Esophagus squamous epithelium (tissue), 5 donors: ENCODE results near the gene RDH5. TPM values are rescaled to one million over a fixed set of nuclear protein-coding genes. Genes with fewer than 3 reads are reported as not detected.

Source experiments
- DNase-seq: peaks from one replicate; lab custom pipeline; 2025; lab: John Stamatoyannopoulos, UW
- H3K27ac ChIP-seq, 4 donors: fragments of 200-600 bp; sonication (generic); one replicate each; pipeline ENCODE4 v1.5.1; 2016 to 2019; ENCODE audit warnings: mild to moderate bottlenecking in 1 of 4
- H3K27me3 ChIP-seq, 4 donors: fragments of 200-600 bp; sonication (generic); 1 replicate in 3 of 4; 2 replicates in 1 of 4; pipeline versions ENCODE4 v1.5.1 to v1.6.0; 2017 to 2021; ENCODE audit warnings: antibody characterized with exemption in 1 of 4
- H3K36me3 ChIP-seq, 3 donors: fragments of 200-600 bp; sonication (generic); one replicate each; pipeline ENCODE4 v1.5.1; 2016 to 2019
- H3K4me1 ChIP-seq, 3 donors: fragments of 200-600 bp; sonication (generic); one replicate each; pipeline ENCODE4 v1.5.1; 2017 to 2019
- H3K4me3 ChIP-seq, 4 donors: fragments of 200-600 bp; sonication (generic); 1 replicate in 3 of 4; 2 replicates in 1 of 4; pipeline ENCODE4 v1.5.1; 2016 to 2019; ENCODE audit warnings: mild to moderate bottlenecking in 2 of 4, moderate library complexity in 1 of 4
- H3K9me3 ChIP-seq, 3 donors: fragments of 200-600 bp; sonication (generic); one replicate each; pipeline ENCODE4 v1.5.1; 2016 to 2019
- CTCF ChIP-seq, 6 experiments: fragments of 450-650 bp in 4 of 6; fragments of 200-600 bp in 2 of 6; sonication (generic) in 2 of 6; IDR thresholded peaks; one replicate each; pipeline ENCODE4 v1.5.1; 2016 to 2019; ENCODE audit warnings: antibody characterized with exemption in 6 of 6, mild to moderate bottlenecking in 4 of 6, moderate library complexity in 4 of 6
- POLR2A ChIP-seq, 4 donors: fragments of 450-650 bp; IDR thresholded peaks; one replicate each; pipeline ENCODE4 v1.6.1; 2017; ENCODE audit warnings: antibody characterized with exemption in 4 of 4, mild to moderate bottlenecking in 4 of 4, moderate library complexity in 3 of 4
- WGBS, 2 donors: methylation state at CpG; one replicate each; pipeline ENCODE4 v1.1.5; 2018; 5-methylcytosine and 5-hydroxymethylcytosine counted together
- intact Hi-C: fragments of 100-400 bp; cut with DNase I; formaldehyde crosslinking; loops from one replicate; pipeline ENCODE4 v1.15.0; 2022
- total RNA-seq, 4 donors: library from RNA; depleted of rRNA; stranded (reverse); fragments of >200 nt; gene quantifications; one replicate each; pipeline ENCODE4 v1.1.0, GENCODE V29; 2016
- donor health status: DM: yes; HTN: yes; CAD: no.

RDH5 gene
- total RNA-seq, 4 donors from 2014 or later, result 1.3 to 13.5 (median 4.1) TPM

DNA sequence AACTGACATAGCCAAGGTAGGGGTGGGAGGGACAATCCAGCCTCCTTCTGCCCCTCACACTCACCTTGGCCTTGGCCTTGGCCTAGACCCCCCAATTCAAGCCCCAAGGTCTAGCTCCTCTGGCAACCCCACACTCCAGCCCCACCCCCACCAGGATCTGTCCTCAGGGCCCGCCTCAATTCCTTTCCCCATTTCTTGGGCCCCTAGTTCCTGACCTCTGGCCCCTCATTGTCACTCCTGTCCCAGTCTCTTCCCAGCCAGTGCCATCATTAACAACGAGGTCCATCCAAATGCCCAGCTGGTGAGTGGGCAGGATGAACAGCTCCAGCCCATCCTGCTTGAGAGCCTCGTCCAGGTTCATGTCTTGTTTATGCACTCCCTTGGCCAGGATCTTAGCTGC, 15.9 kb downstream of the RDH5 start:
- intact Hi-C loops, result no loop called here
- no peak for TF ChIP-seq CTCF (IDR thresholded peaks at IDR 0.05)
- TF ChIP-seq POLR2A (IDR thresholded peaks at IDR 0.05), result no peak
- no peak for DNase-seq

DNA sequence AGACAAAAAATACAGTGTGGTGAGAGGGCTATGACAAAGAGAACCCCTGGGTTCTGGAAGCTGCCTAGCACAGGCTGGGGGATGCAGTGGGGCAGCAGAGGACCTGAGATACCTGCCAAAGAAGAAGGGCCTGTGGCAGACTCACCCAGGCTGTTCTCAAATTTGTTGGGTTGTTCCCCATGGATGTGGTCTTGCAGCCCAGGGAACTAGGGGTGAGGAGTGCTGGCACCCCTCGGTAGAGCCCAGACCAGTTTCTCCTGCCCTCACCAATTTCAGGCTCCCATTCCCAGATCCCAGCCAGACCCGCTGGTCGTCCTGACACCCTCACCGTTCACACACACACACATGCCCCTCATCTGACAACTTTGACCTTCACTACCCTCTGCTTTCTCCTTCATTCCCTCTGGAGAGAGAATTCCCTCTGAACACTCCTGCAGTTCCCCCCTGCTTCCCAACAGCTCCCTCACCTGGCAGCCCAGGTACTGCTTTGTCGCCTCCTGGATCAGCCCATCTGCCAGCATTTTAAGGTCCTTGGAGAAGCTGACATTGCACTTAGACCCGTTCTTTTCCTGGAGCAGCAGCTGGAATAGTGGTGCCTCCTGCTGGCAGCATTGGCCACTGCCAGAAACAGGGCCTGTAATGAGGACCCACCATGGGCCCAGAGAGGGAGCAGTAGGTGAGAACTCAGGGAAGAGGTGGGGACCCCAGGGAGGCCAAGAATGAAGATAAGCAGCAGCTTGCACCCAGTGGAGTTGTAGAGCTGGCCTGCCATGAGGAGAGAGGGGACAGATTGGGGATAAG, 16.8 kb downstream of the RDH5 start:
- peak overlapping the region in 3 of 4 donors; percentile 78 to 85 (median 84) for H3K27ac ChIP-seq
- no peak overlapping the region for H3K4me3 ChIP-seq
- WGBS, 2 donors, result 30 to 39% methylated on average over 5 of the region's 6 CpGs
- peaks cover 15 to 41% (median 18%) of the 10 kb centered on the region in 3 donors for H3K4me1 ChIP-seq
- TF ChIP-seq CTCF (IDR thresholded peaks at IDR 0.05) (peak; percentile 56 to 87 (median 80)), POLR2A (IDR thresholded peaks at IDR 0.05) (no peak)
- no peaks in the 10 kb centered on the region for H3K36me3 ChIP-seq
- H3K9me3 ChIP-seq, result no peaks in the 10 kb centered on the region
- H3K27me3 ChIP-seq, result peaks cover 0 to 2% (median 0%) of the 10 kb centered on the region in 4 donors
- intact Hi-C loops, result no loop called here
- no peak for DNase-seq

More for the DNA sequence above, 15.9 kb downstream of the RDH5 start:
- Histone ChIP-seq H3K4me3 (no peak overlapping the region), H3K27me3 (no peaks in the 10 kb centered on the region), H3K36me3 (no peaks in the 10 kb centered on the region), H3K27ac (no peak overlapping the region), H3K4me1 (peaks cover 15 to 48% (median 18%) of the 10 kb centered on the region in 3 donors), H3K9me3 (no peaks in the 10 kb centered on the region)
- WGBS, 2 donors, result 50 to 58% methylated on average over 2 to 3 of the region's 3 CpGs

- 0 to 17% methylated on average over 3 to 4 of the region's 4 CpGs for WGBS, 2 donors
- intact Hi-C loops, result no loop called here
- no peak for DNase-seq
- Histone ChIP-seq H3K4me3 (peak overlapping the region in 2 of 4 donors; percentile 57 to 66), H3K36me3 (no peaks in the 10 kb centered on the region), H3K27me3 (peaks cover 0 to 3% (median 0%) of the 10 kb centered on the region in 4 donors), H3K9me3 (no peaks in the 10 kb centered on the region), H3K27ac (peak overlapping the region; percentile 63 to 85 (median 81)), H3K4me1 (peaks cover 15 to 43% (median 23%) of the 10 kb centered on the region in 3 donors)
- no peak for TF ChIP-seq CTCF (IDR thresholded peaks at IDR 0.05)
- no peak for TF ChIP-seq POLR2A (IDR thresholded peaks at IDR 0.05)
Observed at GRCh38 chr12:55737581-55738122, 17.5 kb downstream of the RDH5 start.

- DNase-seq, result peak; percentile 52
- WGBS, 2 donors, result 3 to 4% methylated on average over 8 to 13 of the region's 14 CpGs
- Histone ChIP-seq H3K4me1 (peaks cover 16 to 38% (median 24%) of the 10 kb centered on the region in 3 donors), H3K27ac (peak overlapping the region; percentile 63 to 85 (median 81)), H3K4me3 (peak overlapping the region; percentile 32 to 66 (median 56)), H3K27me3 (peaks cover 0 to 3% (median 0%) of the 10 kb centered on the region in 4 donors), H3K9me3 (no peaks in the 10 kb centered on the region), H3K36me3 (no peaks in the 10 kb centered on the region)
- TF ChIP-seq POLR2A (IDR thresholded peaks at IDR 0.05) (no peak), CTCF (IDR thresholded peaks at IDR 0.05) (peak; percentile 74 to 93 (median 88))
- intact Hi-C loops, result no loop called here
Observed at GRCh38 chr12:55738123-55739024, 18.2 kb downstream of the RDH5 start.
